Activated CD4-positive, alpha-beta T cell treated with anti-CD3 and anti-CD28 coated beads, Interleukin-10, Interleukin-2, amounts not matched to agents 100 ng/mL and 50 ng/mL, durations not matched to agents 16 hours and 8 hours (primary cell): ENCODE results near the gene BEND7.

ENCODE experiments used
- DNase-seq: peaks from one replicate; pipeline ENCODE4 v3.0.0-alpha.2; 2020

BEND7 gene

GRCh38 chr10:13520194-13520593, 8.6 kb downstream of the BEND7 start:
- DNase-seq, result no peak

- DNase-seq, result no peak
Measured at GRCh38 chr10:13518076-13518692, 10.6 kb downstream of the BEND7 start.

- no peak for DNase-seq
Measured at GRCh38 chr10:13517675-13518074, 11.1 kb downstream of the BEND7 start.

GRCh38 chr10:13516176-13516575, 12.6 kb downstream of the BEND7 start:
- DNase-seq, result no peak

- DNase-seq, result no peak
Measured at GRCh38 chr10:13515467-13515866, 13.3 kb downstream of the BEND7 start.

GRCh38 chr10:13514296-13514695, 14.5 kb downstream of the BEND7 start:
- DNase-seq, result no peak

GRCh38 chr10:13512564-13512963, 16.2 kb downstream of the BEND7 start:
- DNase-seq, result no peak

- DNase-seq, result no peak
Measured at GRCh38 chr10:13511409-13511808, 17.4 kb downstream of the BEND7 start.

GRCh38 chr10:13505052-13505680, 23.6 kb downstream of the BEND7 start:
- no peak for DNase-seq

GRCh38 chr10:13503745-13504463, 24.9 kb downstream of the BEND7 start:
- no peak for DNase-seq

GRCh38 chr10:13502380-13502779, 26.4 kb downstream of the BEND7 start:
- no peak for DNase-seq

- no peak for DNase-seq
Measured at GRCh38 chr10:13500201-13500600, 28.6 kb downstream of the BEND7 start.

GRCh38 chr10:13499150-13499549, 29.7 kb downstream of the BEND7 start:
- DNase-seq, result no peak

GRCh38 chr10:13496931-13497330, 31.9 kb downstream of the BEND7 start:
- no peak for DNase-seq

GRCh38 chr10:13496164-13496563, 32.6 kb downstream of the BEND7 start:
- DNase-seq, result no peak

- no peak for DNase-seq
Measured at GRCh38 chr10:13492493-13493180, 36.2 kb downstream of the BEND7 start.

- DNase-seq, result no peak
Measured at GRCh38 chr10:13491747-13492360, 37.0 kb downstream of the BEND7 start.

- no peak for DNase-seq
Measured at GRCh38 chr10:13490503-13490902, 38.3 kb downstream of the BEND7 start.

GRCh38 chr10:13489035-13489599, 39.7 kb downstream of the BEND7 start:
- no peak for DNase-seq

GRCh38 chr10:13485623-13486022, 43.2 kb downstream of the BEND7 start:
- DNase-seq, result no peak

- DNase-seq, result no peak
Measured at GRCh38 chr10:13483951-13484350, 44.9 kb downstream of the BEND7 start.

- no peak for DNase-seq
Measured at GRCh38 chr10:13483073-13483472, 45.7 kb downstream of the BEND7 start.

- no peak for DNase-seq
Measured at GRCh38 chr10:13481690-13482089, 47.1 kb downstream of the BEND7 start.
